ENCODE results near the gene MAP3K3.

Gene MAP3K3

DNA sequence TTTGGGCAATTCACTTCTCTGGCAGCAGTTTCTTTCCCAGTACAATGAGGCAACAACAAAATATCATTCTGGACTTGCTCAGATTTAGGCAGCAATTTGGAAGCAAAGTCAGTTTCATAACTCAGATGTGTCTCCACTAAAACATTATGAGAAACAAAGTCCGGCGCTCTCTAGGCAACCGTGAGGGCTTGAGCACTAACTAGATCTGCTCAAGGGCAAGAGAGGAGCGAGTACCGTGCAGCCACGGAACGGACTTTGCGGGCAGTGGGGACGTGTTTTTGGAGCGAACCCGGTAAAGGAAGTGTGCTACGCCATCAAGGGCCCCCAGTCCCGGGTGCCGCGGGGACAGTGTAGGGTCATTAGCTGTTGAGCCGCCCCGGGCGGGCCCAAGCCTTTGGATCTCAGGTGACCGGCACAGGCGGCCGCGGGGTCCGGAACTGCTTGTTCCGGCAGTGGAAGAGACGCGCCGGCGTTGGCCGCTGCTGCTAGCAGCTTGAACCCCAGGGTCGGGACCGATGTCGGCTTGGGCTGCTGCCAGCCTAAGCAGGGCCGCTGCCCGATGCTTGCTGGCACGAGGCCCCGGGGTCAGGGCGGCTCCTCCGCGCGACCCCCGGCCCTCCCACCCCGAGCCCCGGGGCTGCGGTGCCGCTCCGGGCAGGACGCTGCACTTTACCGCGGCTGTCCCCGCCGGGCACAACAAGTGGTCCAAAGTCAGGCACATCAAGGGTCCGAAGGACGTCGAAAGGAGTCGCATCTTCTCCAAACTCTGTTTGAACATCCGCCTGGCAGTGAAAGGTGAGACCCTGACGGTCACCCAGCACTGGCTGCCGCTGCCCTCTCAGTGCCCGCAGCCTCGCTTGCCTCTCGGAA lies 21.4 kb upstream of the MAP3K3 start, which contains the start of gene TACO1 (continued):
- TF ChIP-seq, protein P1, sequence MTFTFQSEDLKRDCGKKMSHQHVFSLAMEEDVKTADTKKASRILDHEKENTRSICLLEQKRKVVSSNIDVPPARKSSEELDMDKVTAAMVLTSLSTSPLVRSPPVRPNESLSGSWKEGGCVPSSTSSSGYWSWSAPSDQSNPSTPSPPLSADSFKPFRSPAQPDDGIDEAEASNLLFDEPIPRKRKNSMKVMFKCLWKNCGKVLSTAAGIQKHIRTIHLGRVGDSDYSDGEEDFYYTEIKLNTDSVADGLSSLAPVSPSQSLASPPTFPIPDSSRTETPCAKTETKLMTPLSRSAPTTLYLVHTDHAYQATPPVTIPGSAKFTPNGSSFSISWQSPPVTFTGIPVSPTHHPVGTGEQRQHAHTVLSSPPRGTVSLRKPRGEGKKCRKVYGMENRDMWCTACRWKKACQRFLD (tag by site-specific recombination; IDR thresholded peaks at IDR 0.05), result 0 out of 2 replicates have a peak, but pooled peaks have one; percentile 71
- TF ChIP-seq ZNF768 (tag by site-specific recombination; IDR thresholded peaks at IDR 0.05) (0 out of 2 replicates have a peak, but pooled peaks have one; percentile 37), ZBTB48 (tag by site-specific recombination; IDR thresholded peaks at IDR 0.05) (peak; percentile 85), ZBTB17 (tag by site-specific recombination; IDR thresholded peaks at IDR 0.05) (peak; percentile 86)
- TF ChIP-seq, protein P2, sequence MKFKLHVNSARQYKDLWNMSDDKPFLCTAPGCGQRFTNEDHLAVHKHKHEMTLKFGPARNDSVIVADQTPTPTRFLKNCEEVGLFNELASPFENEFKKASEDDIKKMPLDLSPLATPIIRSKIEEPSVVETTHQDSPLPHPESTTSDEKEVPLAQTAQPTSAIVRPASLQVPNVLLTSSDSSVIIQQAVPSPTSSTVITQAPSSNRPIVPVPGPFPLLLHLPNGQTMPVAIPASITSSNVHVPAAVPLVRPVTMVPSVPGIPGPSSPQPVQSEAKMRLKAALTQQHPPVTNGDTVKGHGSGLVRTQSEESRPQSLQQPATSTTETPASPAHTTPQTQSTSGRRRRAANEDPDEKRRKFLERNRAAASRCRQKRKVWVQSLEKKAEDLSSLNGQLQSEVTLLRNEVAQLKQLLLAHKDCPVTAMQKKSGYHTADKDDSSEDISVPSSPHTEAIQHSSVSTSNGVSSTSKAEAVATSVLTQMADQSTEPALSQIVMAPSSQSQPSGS (tag by site-specific recombination; IDR thresholded peaks at IDR 0.05; ENCODE audit: low read depth), result no peak
- TF ChIP-seq, protein P3, sequence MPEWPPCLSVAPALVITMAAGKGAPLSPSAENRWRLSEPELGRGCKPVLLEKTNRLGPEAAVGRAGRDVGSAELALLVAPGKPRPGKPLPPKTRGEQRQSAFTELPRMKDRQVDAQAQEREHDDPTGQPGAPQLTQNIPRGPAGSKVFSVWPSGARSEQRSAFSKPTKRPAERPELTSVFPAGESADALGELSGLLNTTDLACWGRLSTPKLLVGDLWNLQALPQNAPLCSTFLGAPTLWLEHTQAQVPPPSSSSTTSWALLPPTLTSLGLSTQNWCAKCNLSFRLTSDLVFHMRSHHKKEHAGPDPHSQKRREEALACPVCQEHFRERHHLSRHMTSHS (tag by site-specific recombination; IDR thresholded peaks at IDR 0.05), result no peak
- TF ChIP-seq, protein P4, sequence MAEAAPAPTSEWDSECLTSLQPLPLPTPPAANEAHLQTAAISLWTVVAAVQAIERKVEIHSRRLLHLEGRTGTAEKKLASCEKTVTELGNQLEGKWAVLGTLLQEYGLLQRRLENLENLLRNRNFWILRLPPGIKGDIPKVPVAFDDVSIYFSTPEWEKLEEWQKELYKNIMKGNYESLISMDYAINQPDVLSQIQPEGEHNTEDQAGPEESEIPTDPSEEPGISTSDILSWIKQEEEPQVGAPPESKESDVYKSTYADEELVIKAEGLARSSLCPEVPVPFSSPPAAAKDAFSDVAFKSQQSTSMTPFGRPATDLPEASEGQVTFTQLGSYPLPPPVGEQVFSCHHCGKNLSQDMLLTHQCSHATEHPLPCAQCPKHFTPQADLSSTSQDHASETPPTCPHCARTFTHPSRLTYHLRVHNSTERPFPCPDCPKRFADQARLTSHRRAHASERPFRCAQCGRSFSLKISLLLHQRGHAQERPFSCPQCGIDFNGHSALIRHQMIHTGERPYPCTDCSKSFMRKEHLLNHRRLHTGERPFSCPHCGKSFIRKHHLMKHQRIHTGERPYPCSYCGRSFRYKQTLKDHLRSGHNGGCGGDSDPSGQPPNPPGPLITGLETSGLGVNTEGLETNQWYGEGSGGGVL (tag by site-specific recombination; IDR thresholded peaks at IDR 0.05), result no peak

DNA sequence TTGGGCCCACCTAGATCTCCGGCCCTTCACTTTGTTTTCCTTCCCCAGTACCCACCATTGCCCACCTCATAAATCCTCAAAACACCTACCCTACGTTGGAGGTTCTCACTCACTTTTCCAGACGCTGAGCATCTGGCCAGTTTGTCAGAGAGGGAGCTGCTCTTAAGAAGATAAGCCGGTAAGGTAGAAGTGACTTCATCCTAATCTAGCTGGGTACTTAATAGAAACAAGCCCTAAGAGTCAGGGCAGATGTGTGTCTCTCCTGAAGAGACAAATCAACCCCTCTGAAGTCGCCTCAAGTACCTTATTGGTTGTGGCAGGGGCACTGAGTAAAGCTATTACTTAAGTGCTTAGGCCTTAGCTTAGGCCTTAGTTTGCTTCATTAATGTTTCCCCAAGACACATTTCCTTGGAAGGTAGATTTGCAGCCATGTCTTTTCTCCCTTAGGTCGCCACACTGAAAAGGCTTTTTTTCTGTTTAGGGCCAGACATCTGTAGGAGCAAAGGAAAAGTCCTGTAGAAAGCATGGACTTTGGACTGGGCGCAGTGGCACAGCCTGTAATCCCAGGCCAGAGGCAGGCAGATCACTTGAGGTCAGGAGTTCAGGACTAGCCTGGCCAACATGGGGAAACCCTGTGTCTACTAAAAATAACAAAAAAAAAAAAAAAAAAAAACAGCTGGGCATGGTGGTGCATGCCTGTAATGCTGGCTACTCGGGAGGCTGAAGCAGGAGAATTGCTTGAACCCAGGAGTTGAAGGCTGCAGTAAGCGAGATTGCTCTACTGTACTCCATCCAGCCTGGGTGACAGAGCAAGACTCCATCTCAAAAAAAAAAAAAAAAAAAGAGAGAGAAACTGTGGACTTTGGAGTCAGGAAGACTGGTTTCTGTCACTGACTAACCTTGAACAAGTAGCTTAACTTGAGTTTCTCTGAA lies 20.5 kb upstream of the MAP3K3 start:
- TF ChIP-seq ZNF138 (tag by site-specific recombination; IDR thresholded peaks at IDR 0.05; ENCODE audit: borderline replicate concordance) (no peak), ZXDB (tag by site-specific recombination; IDR thresholded peaks at IDR 0.05) (no peak), ZNF501 (tag by site-specific recombination; IDR thresholded peaks at IDR 0.05) (no peak), TRIM28 (IDR thresholded peaks at IDR 0.05; ENCODE audit: borderline replicate concordance, low read length) (no peak), ZNF239 (tag by site-specific recombination; IDR thresholded peaks at IDR 0.05) (no peak), ZNF600 (tag by site-specific recombination; IDR thresholded peaks at IDR 0.05) (no peak), ZIC2 (tag by site-specific recombination; IDR thresholded peaks at IDR 0.05) (no peak), ZNF776 (tag by site-specific recombination; IDR thresholded peaks at IDR 0.05; ENCODE audit: borderline replicate concordance) (no peak)
- ChIA-PET CTCF (interaction anchor here (0.6 to 6.4 kb wide), 5 partner anchors 9 to 370 kb away, joined by 3 to 64 read pairs (median 4); no protein-coding TSS in a partner anchor), POLR2A (interaction anchor here (0.7 to 3.1 kb wide), 5 partner anchors 11 to 51 kb away, joined by 3 to 27 read pairs (median 11); partner anchors contain the start of genes DCAF7 and MAP3K3)

More for the DNA sequence above, 20.5 kb upstream of the MAP3K3 start:
- H3K4me1 ChIP-seq (ENCODE audit: control insufficient read depth, insufficient read depth, low read length), result no peaks in the 10 kb centered on the region
- no peak overlapping the region; the same call in 1 of the 2 replicates for H3K27ac ChIP-seq (ENCODE audit: extremely low read depth, low read depth, low read length)
- H3K4me3 ChIP-seq (ENCODE audit: low read depth, low read length), result peak overlapping the region; percentile 92
- no peaks in the 10 kb centered on the region for H3K9me3 ChIP-seq (ENCODE audit: control insufficient read depth, insufficient read depth, low read depth, low read length)
- H3K36me3 ChIP-seq (ENCODE audit: control insufficient read depth in 2 of 2, insufficient read depth in 1 of 2, low read length in 2 of 2), result peaks cover 39 to 42% of the 10 kb centered on the region in 2 experiments

Data from HEK293 (cell line).